Measurements from ENCODE around the gene ALKBH4. TPM values are rescaled to one million over a fixed set of nuclear protein-coding genes. Genes with fewer than 3 reads are reported as not detected.

The ALKBH4 gene
- total and polyA plus RNA-seq, 2 of the 4 experiments (the other 2 are of a cell fraction) = 6.1 to 7.4 TPM

- H3K18ac ChIP-seq (ENCODE audit: low read depth, low read length) = no peak overlapping the region
- H3K27me3 ChIP-seq (ENCODE audit: control insufficient read depth, insufficient read depth, low read length) = no peaks in the 10 kb centered on the region
- H2AFZ ChIP-seq (replicated peaks; ENCODE audit: low read length, poor library complexity) = no peak overlapping the region
- no peak overlapping the region for H3K9ac ChIP-seq (ENCODE audit: low read depth, low read length)
- no peak overlapping the region for H3K4me3 ChIP-seq (ENCODE audit: insufficient read depth, low read depth, low read length)
- peaks cover 0 to 17% of the 10 kb centered on the region in 2 experiments; a peak in 3 of 4 replicates for H3K79me1 ChIP-seq (ENCODE audit: low read depth in 1 of 2, low read length in 2 of 2)
- no peak overlapping the region for H3K14ac ChIP-seq (replicated peaks; ENCODE audit: low read depth, low read length)
- H2AK9ac ChIP-seq (replicated peaks; ENCODE audit: low read depth, low read length, poor library complexity) = no peak overlapping the region
- BruUV-seq (replicated peaks) = no TSS peak
- H2BK15ac ChIP-seq (ENCODE audit: low read depth, low read length) = no peak overlapping the region
- dilution Hi-C loops (cut with HindIII; ENCODE audit: low sequenced_read_pairs, unreplicated experiment) (no loop called here), intact Hi-C loops (cut with micrococcal nuclease) (no loop called here), in situ Hi-C loops (cut with MboI; ENCODE audit: low sequenced_read_pairs) (no loop called here)
- ChIA-PET POLR2A (ENCODE audit: unreplicated experiment) (no interaction called here), CTCF (no interaction called here)
- H2BK5ac ChIP-seq (ENCODE audit: low read depth, low read length, poor library complexity, severe bottlenecking) = no peak overlapping the region
- no peak overlapping the region for H3K56ac ChIP-seq (ENCODE audit: extremely low read depth, insufficient read depth, low read length)
- H2AK5ac ChIP-seq (ENCODE audit: low read depth, low read length) = no peak overlapping the region
- H3K23ac ChIP-seq (ENCODE audit: low read depth, low read length) = no peak overlapping the region
- H3K4me2 ChIP-seq (ENCODE audit: low read depth, low read length) = no peak overlapping the region
- H4K91ac ChIP-seq (ENCODE audit: insufficient read depth, low read depth, low read length) = no peak overlapping the region
- no peak overlapping the region for H4K8ac ChIP-seq (ENCODE audit: low read depth in 2 of 2, low read length in 2 of 2)
- H3K9me1 ChIP-seq (ENCODE audit: insufficient read depth, low read length) = no peaks in the 10 kb centered on the region; the same call in 1 of the 2 replicates
- peaks cover 12% of the 10 kb centered on the region for H4K20me1 ChIP-seq (ENCODE audit: insufficient read depth, low read length)
- no peaks in the 10 kb centered on the region for H3K9me3 ChIP-seq (ENCODE audit: control insufficient read depth, insufficient read depth, low read length)
- 93% methylated on average over 4 of the region's 11 CpGs; no CpG with 5 or more reads in 1 of the 2 experiments for WGBS, 2 experiments (ENCODE audit: extremely low coverage in 2 of 2, insufficient read length in 1 of 2)
- H3K27ac ChIP-seq (ENCODE audit: insufficient read depth, low read length) = no peak overlapping the region
- DNase-seq (no peak), ATAC-seq (ENCODE audit: low read depth) (no peak)
- no peak overlapping the region for H3K4ac ChIP-seq (ENCODE audit: low read depth, low read length)
- no peak overlapping the region for H2BK120ac ChIP-seq (ENCODE audit: low read depth, low read length)
- no peak overlapping the region for H2BK20ac ChIP-seq (ENCODE audit: low read depth, low read length)
- peaks cover 8% of the 10 kb centered on the region for H3K4me1 ChIP-seq (ENCODE audit: control insufficient read depth, insufficient read depth, low read length)
- no peak overlapping the region for H4K5ac ChIP-seq (ENCODE audit: low read depth, low read length)
- TF ChIP-seq FOS (IDR thresholded peaks at IDR 0.05; ENCODE audit: low read depth, low read length) = no peak
- no peak for TF ChIP-seq CHD1 (IDR thresholded peaks at IDR 0.05; ENCODE audit: low read depth, low read length)
- no peak for TF ChIP-seq MAZ (IDR thresholded peaks at IDR 0.05; ENCODE audit: borderline replicate concordance, low read depth, low read length)
- no peak for TF ChIP-seq ELK1 (IDR thresholded peaks at IDR 0.05; ENCODE audit: borderline replicate concordance, low read depth, low read length)
- no peak for TF ChIP-seq USF2 (IDR thresholded peaks at IDR 0.05; ENCODE audit: low read depth, low read length)
- TF ChIP-seq RFX5 (IDR thresholded peaks at IDR 0.05; ENCODE audit: low read depth, low read length) = no peak
- TF ChIP-seq NFE2L2 (IDR thresholded peaks at IDR 0.05; ENCODE audit: low read depth, low read length) = no peak
- no peak for TF ChIP-seq CEBPB (IDR thresholded peaks at IDR 0.05; ENCODE audit: low read depth, low read length)
- no peak for TF ChIP-seq BHLHE40 (IDR thresholded peaks at IDR 0.05; ENCODE audit: low read depth, low read length)
- TF ChIP-seq RCOR1 (IDR thresholded peaks at IDR 0.05; ENCODE audit: insufficient replicate concordance, low read length) = no peak
- TF ChIP-seq SMC3 (IDR thresholded peaks at IDR 0.05; ENCODE audit: low read depth, low read length) = no peak
- TF ChIP-seq MAFK (IDR thresholded peaks at IDR 0.05; ENCODE audit: low read depth, low read length) = no peak
- peaks cover 27% of the 10 kb centered on the region for H3K36me3 ChIP-seq (ENCODE audit: control insufficient read depth, insufficient read depth, low read length)
These were observed 9.1 kb downstream of the ALKBH4 start for GRCh38 chr7:102455596-102455995.
